ENCODE data around the gene TICAM2.

The TICAM2 gene

DNA sequence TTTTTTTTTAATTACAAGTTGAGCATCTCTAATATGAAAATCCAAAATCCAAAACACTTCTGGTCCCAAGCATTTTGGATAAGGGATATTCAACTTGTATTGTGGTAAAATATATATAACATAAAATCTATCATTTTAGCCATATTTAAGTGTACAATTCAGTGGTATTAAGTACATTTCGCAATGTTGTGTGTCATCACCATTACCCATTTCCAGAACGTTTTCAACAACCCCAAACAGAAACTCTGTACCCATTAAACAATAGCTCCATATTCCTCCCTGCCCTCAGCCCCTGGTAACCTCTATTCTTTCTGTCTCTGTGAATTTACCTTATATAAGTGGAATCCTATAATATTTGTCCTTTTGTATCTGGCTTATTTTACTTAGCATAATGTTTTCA, 24.9 kb downstream of the TICAM2 start:
- intact Hi-C loops (cut with DNase I): no loop called here
- no peak for DNase-seq

DNA sequence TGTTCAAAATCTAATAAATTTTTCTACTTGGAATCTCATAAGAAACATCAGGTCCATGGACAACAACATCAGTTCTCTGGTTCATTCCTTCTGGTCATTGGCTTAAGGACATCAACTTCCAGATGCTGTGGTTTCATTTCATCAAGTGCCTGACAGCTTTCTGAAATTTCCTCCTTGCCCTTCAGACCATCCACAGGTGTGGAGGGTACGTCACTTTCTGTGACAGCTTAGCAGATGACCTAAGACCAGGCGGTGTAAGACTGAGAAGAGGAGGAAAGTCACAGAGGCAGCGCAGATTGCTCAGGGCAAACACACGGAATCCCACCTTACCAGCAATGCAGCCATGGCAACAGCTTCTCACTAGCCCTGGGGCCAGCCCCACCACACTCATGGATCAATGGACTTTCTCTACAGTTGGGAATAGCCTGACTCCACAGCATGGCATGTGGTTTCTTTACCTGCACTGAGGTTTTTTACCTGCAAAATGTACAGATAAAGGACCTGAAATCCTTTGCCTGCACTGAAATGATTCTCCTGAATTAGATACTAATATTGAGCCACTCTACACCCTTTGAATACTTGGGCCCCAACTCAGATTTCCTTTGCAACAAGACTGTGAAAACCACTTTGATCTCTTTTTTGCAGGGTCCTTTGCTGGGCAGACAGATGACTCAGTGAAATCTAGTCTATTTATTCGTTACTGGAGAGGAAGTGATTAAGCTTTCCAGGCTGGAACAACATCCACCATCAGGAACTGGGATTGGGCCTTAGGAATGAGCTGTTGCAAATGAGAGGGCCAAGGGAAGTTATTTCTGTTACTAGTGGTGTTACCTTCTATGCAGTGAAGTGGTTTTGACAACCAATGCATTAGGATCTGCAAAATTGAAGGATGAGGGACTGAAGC, 26.9 kb downstream of the TICAM2 start:
- intact Hi-C loops (cut with DNase I): no loop called here
- peak in 1 of 10 donors; percentile 67 for DNase-seq

DNA sequence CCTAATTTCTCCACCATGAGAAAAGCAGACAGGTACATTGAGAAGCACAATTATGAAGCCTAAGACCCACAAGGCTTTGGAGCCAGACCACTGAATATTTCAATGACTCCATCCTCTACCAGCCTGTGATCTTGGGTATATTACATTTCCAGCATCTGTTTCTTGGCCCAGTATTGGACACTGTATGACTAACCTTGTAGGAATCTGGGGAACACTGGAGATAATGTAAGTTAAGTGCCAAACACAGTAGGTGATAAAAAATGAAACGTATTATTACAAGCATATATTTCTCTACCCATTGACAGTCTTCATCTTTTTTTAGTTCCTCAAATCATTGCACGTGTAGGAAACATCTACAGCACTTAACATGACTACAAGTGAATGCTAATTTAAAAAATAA, 29.1 kb downstream of the TICAM2 start:
- no peak for DNase-seq
- intact Hi-C loops (cut with DNase I): no loop called here

DNA sequence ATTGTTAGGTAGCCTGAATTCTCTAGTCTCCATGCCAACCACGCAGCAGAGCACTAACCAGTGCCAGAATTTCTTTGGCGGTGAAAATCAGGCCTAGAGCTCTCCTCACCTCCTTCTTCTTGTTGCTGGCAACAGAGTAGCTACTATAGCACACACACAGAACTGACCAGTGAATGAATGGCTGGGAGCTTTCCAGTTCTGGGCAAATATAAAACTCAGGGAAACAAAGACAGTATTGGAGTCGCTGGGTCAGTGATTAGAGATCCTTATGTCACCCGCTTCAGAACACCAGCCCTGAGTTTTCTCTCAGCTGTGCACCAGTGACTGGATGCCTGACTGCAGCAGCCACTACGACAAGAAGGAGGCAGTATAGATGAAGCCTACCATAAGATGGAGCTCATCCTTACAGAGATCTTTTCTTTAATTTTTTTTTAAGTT, 30.8 kb downstream of the TICAM2 start:
- peak in 9 of 10 donors; percentile 40 to 96 (median 67) for DNase-seq
- intact Hi-C loops (cut with DNase I): loop anchor here (1.0 kb wide), 1 partner anchor 26 kb away; no protein-coding TSS in a partner anchor

DNA sequence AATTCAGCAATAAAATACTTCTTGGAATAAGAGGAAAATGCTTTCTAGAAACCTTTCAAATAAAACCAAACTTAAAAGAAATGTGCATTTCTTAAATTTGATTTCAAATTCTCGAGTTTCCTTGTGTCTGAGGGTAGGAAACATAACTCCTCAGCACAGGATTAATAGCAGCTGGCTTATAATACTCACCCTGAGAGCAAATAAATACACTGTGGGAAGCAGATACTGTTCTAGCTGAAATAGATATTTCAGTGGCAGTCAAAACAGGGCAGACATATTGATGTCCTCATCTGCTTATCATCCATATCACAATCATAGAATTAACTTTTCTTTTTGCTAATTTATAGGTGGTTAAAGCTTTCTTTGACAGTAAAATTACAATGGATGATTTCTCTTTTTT, 33.6 kb downstream of the TICAM2 start:
- intact Hi-C loops (cut with DNase I): no loop called here
- DNase-seq: no peak

DNA sequence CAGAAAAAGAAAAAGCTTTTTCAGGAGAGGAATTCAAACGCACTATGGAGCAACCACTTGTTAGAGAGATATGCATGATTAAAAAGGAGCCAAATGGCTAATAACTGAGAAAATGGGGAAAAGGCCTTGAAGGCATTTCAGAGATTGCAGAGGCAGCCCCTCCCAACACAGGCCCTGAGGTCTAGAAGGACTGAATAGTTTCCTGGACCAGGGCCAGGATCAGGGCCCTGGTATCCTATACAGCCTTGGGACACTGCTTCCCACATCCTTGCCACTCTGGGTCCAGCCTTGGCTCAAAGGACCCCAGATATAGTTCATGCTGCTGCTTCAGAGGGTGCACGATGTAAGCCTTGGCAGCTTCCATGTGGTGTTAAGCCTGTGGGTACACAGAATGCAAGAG, 37.0 kb downstream of the TICAM2 start:
- DNase-seq: no peak
- intact Hi-C loops (cut with DNase I): no loop called here

DNA sequence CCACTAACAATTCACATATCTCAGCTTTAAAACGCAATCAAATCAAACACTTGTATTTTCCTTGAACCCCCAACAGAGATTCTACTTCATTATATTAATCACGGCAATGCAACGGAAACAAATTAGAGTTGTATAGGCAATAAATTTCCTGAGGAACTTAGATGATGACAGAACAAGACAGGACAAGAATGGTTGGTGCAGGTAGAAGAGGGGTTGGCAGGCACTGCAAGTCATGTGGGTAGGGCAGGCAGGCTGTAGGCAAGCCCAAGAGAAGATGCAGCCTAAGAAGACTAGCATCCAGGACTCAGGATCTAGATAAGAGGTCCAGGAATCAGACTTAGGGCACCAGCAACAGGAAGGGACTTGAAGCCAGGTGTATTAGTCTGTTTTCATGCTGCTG, 41.1 kb downstream of the TICAM2 start:
- DNase-seq: no peak
- intact Hi-C loops (cut with DNase I): no loop called here

DNA sequence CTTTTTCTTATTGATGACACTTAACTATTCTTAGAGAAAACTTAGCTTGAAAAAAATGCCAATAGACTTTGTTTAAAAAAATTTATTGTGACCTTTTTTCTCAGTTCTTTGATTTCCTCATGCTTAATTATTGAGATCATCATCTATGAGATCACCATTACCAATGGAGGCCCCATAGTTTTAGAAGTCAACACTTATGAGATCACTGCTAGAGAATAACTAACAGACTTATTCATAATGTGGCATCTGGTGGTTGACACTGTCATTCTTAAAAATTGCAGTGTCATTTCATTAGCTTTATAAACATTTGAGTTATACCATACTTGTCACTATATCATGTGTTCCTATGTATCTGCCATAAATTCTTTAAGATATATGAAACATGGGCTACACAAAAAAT, 42.8 kb downstream of the TICAM2 start:
- intact Hi-C loops (cut with DNase I): no loop called here

DNA sequence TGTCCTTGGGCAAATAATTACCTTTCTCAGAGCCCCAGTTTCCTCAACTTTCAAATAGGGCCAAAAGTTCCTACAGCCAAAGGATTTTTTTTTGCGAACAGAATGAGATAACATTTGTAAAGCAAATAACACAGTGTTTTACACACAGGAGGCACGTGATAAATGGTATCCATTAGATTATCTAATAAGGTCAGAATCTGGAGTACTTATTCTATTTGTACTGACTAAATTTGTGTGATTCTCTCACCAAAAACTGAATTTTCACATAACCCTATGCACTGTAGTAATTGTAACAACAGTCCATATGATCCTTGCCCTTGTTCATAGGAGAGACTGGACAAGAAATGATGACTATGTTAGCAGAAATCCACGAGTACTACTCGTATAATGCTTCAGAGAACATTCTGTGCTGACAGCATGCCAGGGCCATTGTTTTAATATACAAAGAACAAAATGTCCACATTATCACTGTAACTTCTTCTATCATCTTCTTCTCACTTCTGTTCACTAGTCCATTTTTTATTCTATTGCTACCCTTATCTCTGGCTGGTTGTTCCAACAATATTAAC, 43.8 kb downstream of the TICAM2 start:
- intact Hi-C loops (cut with DNase I): no loop called here
- DNase-seq: no peak

More for the DNA sequence above, 42.8 kb downstream of the TICAM2 start:
- DNase-seq: no peak

DNA sequence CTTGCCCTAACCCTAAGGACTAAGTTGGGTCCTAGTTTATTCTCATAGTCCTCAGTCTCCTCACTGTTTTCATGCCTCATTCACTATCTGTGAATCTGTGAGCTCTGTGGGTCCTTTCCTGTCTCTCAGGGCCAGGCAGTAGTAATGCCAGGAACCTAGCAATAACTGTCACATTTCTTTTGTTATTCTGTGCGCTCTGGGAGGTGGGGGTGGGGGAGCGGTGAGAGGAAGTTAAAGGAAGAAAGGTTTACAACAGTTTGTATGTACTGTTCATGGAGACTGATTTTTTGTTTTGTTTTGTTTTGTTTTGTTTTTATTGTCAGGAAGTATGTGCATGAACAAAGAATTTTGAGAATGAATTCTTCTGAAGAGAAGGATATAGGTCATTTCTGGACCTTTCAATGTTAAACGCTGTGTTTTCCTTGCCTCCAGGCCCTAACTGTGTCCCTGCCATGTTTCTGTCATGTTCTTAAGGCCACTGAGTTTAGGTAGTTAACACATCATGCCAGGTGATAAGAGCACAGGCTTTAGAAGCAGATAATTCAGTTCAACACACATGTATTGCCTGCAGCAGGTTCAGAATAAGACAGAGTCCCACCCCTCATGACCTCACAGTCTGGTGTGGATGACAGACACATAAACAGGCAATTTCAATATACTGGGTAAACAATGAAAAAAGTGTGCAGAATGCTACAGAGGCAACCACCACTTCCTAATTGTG, 44.5 kb downstream of the TICAM2 start:
- intact Hi-C loops (cut with DNase I): no loop called here
- DNase-seq: no peak

DNA sequence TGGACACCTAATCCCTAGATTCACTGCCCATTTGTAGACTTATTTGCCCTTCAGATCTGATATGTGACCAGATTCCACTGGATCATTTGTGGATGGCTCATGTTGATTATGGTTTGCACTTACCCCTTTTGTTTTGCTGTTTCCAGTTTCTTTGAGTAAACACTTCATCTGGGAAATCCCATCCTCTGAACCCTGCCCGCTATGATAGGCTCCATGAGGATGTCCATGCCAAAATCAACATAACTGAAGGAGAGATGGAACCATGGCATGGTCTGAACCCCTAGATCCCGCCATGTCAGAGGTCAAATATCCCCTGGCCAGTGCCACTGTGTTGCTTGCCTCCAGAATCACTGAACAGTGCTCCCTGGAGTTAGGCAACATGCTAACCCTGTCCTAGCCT, 46.0 kb downstream of the TICAM2 start:
- no peak for DNase-seq
- intact Hi-C loops (cut with DNase I): no loop called here

DNA sequence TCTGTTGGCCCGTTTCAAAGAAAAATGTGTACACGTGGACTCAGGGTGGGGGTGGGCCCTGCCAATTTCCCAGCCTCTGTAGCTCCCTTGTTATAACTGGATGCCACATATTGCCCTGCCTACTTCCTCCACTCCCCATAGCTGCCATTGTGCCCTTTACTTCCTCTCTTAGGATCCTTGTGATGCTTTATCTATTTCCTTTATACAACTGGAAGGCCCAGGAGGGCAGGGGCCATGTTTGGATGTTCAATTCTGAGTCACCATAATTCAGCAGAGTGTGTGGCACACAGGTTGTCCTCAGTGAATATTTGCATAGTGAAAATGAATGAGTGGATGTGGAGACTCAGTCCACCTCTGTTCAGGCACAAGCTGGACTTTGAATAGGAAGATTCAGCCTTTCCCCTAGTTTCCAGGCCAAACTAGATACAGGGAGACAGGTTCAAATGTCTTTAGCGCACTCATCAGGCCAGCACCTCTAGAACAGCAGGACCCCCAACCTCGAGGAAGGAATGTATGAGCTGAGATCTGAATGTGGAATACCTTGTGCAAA, 47.1 kb downstream of the TICAM2 start:
- no peak for DNase-seq
- intact Hi-C loops (cut with DNase I): no loop called here

DNA sequence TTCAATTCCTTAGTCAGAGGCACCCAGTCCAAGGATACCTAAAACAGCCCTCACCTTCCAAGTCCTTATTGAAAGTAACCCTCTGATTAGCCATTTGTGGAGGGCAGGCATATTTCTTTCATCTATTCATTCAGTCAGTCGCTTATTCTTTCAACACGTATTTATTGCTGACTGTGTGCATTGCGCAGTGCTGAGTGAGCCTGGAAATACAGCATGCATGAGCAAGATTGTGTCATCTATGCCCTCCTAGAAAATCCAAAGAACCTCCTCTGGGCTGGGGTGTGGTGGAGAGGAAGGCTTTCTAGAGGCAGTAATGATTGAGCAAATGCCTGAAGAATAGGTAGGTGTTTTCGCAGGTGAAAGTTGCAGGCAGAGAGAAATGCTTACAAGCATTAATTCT, 49.2 kb downstream of the TICAM2 start:
- intact Hi-C loops (cut with DNase I): no loop called here
- no peak for DNase-seq

DNA sequence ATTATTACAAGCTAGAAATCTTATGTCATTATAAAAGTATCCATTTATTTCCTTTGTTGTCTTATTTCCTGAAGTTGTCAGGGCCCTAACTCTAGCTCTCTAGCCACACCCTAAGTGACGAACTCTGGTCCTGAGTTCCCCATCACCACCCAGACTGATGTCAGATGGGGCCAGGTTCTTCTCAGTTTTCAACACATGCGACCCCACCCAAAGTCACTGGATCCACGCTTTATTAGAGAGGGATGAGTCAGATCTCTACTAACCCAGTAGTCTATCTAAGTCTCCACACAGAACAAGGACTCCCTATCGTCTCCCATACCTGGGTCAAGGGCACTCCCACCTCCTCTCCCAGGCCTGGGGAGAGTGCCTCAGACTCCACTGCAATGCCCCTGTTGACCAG, 50.9 kb downstream of the TICAM2 start:
- no peak for DNase-seq
- intact Hi-C loops (cut with DNase I): no loop called here

DNA sequence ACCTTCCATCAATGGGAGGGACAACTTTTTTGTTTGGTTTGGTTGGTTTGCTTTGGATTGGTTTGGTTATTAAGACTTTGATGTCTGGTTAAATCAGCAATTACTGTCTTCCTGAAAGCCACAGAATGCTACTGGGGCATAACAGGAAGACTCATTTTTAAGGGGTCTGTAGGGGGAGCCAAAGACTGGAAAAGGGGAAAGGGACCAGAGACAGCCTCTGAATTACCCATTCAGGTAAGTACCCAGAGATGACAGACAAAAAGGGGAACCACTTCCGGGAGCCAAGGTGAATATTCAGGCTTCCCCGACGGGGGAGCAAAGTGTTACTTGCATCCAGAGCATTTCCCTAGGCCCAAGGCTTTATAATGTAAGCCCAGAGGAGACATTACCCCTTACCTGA, 53.1 kb downstream of the TICAM2 start:
- DNase-seq: no peak
- intact Hi-C loops (cut with DNase I): loop anchor here (10.0 kb wide), 1 partner anchor 76 kb away; the partner anchor contains the start of gene TMED7

DNA sequence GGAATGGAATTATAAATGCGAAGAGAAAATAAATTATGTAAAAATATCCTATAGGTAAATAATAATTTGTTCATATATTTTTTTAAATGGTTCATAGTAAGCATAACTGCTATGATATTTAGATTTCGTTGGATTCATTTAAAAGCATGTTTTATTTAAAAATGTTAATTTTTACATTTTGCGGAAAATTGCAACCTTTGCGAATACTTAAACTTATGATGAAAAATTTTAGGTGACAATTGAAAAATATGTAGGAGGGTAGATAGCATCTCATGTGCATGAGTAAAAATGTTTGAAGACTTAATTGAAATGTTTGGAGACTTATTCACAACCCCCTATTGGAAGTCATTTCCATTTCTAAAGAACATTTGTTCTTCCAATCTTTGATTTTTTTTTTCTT, 53.6 kb downstream of the TICAM2 start:
- no peak for DNase-seq
- intact Hi-C loops (cut with DNase I): loop anchor here (10.0 kb wide), 1 partner anchor 76 kb away; the partner anchor contains the start of gene TMED7

DNA sequence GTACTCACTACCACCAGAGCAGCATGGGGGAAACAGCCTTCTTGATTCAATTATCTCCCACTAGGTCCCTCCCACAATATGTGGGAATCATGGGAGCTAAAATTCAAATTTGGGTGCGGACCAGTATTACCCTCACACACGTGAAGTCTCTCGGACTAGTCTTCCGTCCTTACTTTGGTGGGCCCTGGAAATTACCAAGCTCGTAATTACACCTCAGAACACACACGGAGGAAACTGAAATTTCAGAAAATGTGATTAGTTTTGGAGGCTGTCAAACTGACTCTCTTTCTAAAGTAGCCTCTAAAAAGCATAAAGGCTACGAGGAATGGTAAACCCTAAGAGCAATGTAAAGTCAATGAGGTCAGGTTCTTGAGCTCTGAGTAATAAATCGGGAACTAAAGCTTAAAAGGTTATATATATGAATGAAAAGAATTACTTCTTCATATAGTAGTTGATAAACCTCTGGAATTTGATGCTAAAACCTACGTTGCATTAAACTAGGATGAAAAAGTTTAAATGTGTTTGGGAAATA, 56.9 kb downstream of the TICAM2 start:
- intact Hi-C loops (cut with DNase I): loop anchor here (1.0 to 10.0 kb wide), 2 partner anchors 26 to 79 kb away; partner anchors contain the start of gene TMED7

DNA sequence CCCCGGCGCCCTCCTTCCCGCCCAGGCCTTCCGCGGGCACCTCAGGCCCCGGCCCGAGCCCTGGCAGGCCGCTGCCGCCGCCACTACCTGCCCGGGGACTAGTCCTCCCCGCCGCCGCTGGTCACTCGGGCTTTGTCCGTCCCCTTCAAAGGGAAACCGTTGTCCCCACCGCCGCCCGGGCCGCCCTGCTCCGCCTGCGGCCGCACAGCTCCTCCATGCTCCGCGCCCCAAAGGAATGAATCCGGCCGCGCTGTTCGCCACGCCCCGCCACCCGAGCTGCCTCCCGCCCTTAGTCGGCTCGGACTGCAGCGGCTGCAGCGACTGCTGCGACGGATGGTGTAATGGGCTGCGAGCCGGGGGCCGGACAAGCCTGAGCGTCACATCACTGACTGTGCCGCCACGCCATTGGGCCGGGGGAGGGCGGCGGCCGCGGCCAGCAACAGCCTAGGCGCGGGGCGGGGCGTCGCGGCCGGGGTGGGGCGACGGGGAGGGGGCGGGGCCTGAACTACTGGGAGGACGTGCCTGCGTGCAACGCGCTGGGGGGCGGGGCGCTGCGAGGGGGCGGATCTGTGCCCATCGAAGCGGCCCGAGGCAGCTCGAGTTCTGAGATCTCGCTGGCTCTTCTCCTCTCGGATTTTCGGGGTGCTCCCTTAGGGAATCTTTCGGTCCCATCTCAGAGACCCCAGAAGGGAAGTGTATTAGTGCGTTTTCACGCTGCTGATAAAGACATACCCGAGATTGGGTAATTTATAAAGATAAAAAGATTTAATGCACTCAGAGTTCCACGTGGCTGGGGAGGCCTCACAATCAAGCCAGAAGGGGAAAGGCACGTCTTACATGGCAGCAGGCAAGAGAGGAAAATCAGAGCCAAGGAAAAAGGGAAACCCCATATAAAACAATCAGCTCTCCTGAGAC, 57.6 kb downstream of the TICAM2 start, which contains the start of gene FEM1C:
TSS of gene FEM1C (minus strand) at position 340 of the 915 bp plus-strand sequence. CDS start 1,282 bp downstream, outside the sequence.
- peak; percentile 94 to 100 (median 96) for DNase-seq
- intact Hi-C loops (cut with DNase I): loop anchor here (1.0 to 10.0 kb wide), 2 partner anchors 27 to 80 kb away; partner anchors contain the start of gene TMED7

More for the DNA sequence above, 56.9 kb downstream of the TICAM2 start:
- DNase-seq: no peak

DNA sequence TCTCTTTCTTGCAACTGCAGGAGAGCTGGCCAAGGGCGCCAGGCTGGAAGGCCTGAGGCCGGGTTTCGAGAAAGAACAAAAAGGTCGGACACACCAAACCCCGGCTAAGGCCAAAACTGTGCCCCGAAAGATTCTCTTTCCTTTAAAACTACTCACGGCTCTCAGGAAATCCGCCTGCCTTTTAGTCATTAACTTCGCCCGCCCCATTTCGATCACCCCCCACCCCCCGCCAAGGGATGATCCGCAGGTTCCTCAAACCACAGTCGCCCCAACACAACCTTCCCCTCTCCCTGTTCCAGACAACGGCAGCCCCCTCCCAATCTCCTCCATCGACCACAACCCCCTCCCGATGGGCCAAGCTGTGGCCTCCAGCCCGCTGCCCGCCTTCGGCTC, 58.2 kb downstream of the TICAM2 start:
- intact Hi-C loops (cut with DNase I): loop anchor here (10.0 kb wide), 1 partner anchor 81 kb away; the partner anchor contains the start of gene TMED7
- DNase-seq: peak in 4 of 10 donors; percentile 13 to 49 (median 29)
